Mesenchymal stem cell (in vitro differentiated cells and primary cell): ENCODE data around the gene SLFN14.
"Not testable (repeated sequence)": the region's sequence is repeated elsewhere in the genome, so short reads cannot be mapped to it uniquely, and the experiment has no call there.

Experiments
- DNase-seq: peaks from one replicate; pipeline ENCODE4 v3.0.0-alpha.2; 2013
- H2AFZ ChIP-seq: one replicate; pipeline ENCODE4 v1.6.1; 2013; ENCODE audit warnings: low read depth, mild to moderate bottlenecking, control low read depth, inconsistent platforms, low read length, moderate library complexity
- H2AK5ac ChIP-seq: 2 replicates; pipeline ENCODE4 v1.6.1; 2013; ENCODE audit warnings: low read length, moderate library complexity, mild to moderate bottlenecking, inconsistent platforms; ENCODE audit not compliant: severe bottlenecking
- H2BK120ac ChIP-seq: one replicate; pipeline ENCODE4 v1.6.1; 2013; ENCODE audit warnings: low read depth, mild to moderate bottlenecking, inconsistent platforms, low read length, moderate library complexity
- H2BK12ac ChIP-seq, 2 experiments: one replicate each; pipeline ENCODE4 v1.6.1; 2013; ENCODE audit warnings: inconsistent platforms in 2 of 2, low read length in 2 of 2, mild to moderate bottlenecking in 2 of 2, moderate library complexity in 2 of 2, control low read depth in 1 of 2
- H2BK15ac ChIP-seq: one replicate; pipeline ENCODE4 v1.6.1; 2013; ENCODE audit warnings: mild to moderate bottlenecking, low read depth, inconsistent platforms; ENCODE audit not compliant: poor library complexity, severe bottlenecking
- H2BK5ac ChIP-seq: 2 replicates; pipeline ENCODE4 v1.6.1; 2013; ENCODE audit warnings: low read depth, mild to moderate bottlenecking, low read length, control low read depth, inconsistent platforms; ENCODE audit not compliant: poor library complexity, severe bottlenecking
- H3K14ac ChIP-seq, 2 experiments: one replicate each; pipeline ENCODE4 v1.6.1; 2013; ENCODE audit warnings: inconsistent platforms in 2 of 2, low read length in 2 of 2, control low read depth in 1 of 2, mild to moderate bottlenecking in 1 of 2, moderate library complexity in 1 of 2
- H3K18ac ChIP-seq, 2 experiments: one replicate each; pipeline ENCODE4 v1.6.1; 2013; ENCODE audit warnings: inconsistent platforms in 2 of 2, low read length in 2 of 2, control low read depth in 1 of 2, low read depth in 1 of 2, mild to moderate bottlenecking in 1 of 2
- H3K23ac ChIP-seq, 2 experiments: one replicate each; pipeline ENCODE4 v1.6.1; 2013; ENCODE audit warnings: inconsistent platforms in 2 of 2, low read length in 2 of 2, mild to moderate bottlenecking in 2 of 2, moderate library complexity in 2 of 2, control low read depth in 1 of 2
- H3K27ac ChIP-seq: 2 replicates; pipeline ENCODE4 v1.5.1; 2013; ENCODE audit warnings: mild to moderate bottlenecking, moderate library complexity, low read length, control low read depth, inconsistent platforms; ENCODE audit not compliant: poor library complexity, severe bottlenecking
- H3K27me3 ChIP-seq, 2 experiments: 2 replicates each; pipeline versions ENCODE4 v1.6.1 to v1.7.0; 2013; ENCODE audit warnings: low read length in 2 of 2, mild to moderate bottlenecking in 2 of 2, moderate library complexity in 2 of 2, control low read depth in 1 of 2, inconsistent platforms in 1 of 2; ENCODE audit not compliant: control insufficient read depth in 1 of 2, insufficient read depth in 1 of 2
- H3K36me3 ChIP-seq, 2 experiments: 2 replicates each; pipeline versions ENCODE4 v1.6.1 to v1.7.0; 2013; ENCODE audit warnings: low read length in 2 of 2, control low read depth in 1 of 2, inconsistent platforms in 1 of 2, low read depth in 1 of 2, mild to moderate bottlenecking in 1 of 2; ENCODE audit not compliant: insufficient read depth in 2 of 2, control insufficient read depth in 1 of 2
- H3K4ac ChIP-seq, 2 experiments: one replicate each; pipeline ENCODE4 v1.6.1; 2013; ENCODE audit warnings: inconsistent platforms in 2 of 2, low read length in 2 of 2, mild to moderate bottlenecking in 2 of 2, moderate library complexity in 2 of 2, control low read depth in 1 of 2, low read depth in 1 of 2
- H3K4me1 ChIP-seq: 2 replicates; pipeline ENCODE4 v1.6.1; 2013; ENCODE audit warnings: low read depth, low read length, control low read depth; ENCODE audit not compliant: control insufficient read depth, insufficient read depth
- H3K4me2 ChIP-seq: 2 replicates; pipeline ENCODE4 v1.6.1; 2013; ENCODE audit warnings: low read length, mild to moderate bottlenecking, inconsistent platforms; ENCODE audit not compliant: poor library complexity, severe bottlenecking
- H3K4me3 ChIP-seq, 2 experiments: 2 replicates each; pipeline versions ENCODE4 v1.5.1 to v1.7.0; 2013; ENCODE audit warnings: low read length in 2 of 2, mild to moderate bottlenecking in 2 of 2, control low read depth in 1 of 2, low read depth in 1 of 2; ENCODE audit not compliant: insufficient read depth in 1 of 2
- H3K79me1 ChIP-seq: replicated peaks from 2 replicates; pipeline ENCODE4 v1.6.1; 2013; ENCODE audit warnings: mild to moderate bottlenecking, control low read depth, low read length, inconsistent platforms; ENCODE audit not compliant: poor library complexity, severe bottlenecking
- H3K9ac ChIP-seq: 2 replicates; pipeline ENCODE4 v1.7.0; 2013; ENCODE audit warnings: mild to moderate bottlenecking, low read length, moderate library complexity
- H3K9me3 ChIP-seq: 2 replicates; pipeline ENCODE4 v1.7.0; 2013; ENCODE audit warnings: mild to moderate bottlenecking, low read length; ENCODE audit not compliant: control insufficient read depth
- H4K8ac ChIP-seq: one replicate; pipeline ENCODE4 v1.6.1; 2013; ENCODE audit warnings: inconsistent platforms, mild to moderate bottlenecking, low read length, moderate library complexity
- H4K91ac ChIP-seq: one replicate; pipeline ENCODE4 v1.6.1; 2013; ENCODE audit warnings: mild to moderate bottlenecking, low read length, inconsistent platforms
- WGBS: methylation state at CpG from one replicate; pipeline ENCODE4 v1.1.7; 2013; ENCODE audit warnings: mixed read lengths; 5-methylcytosine and 5-hydroxymethylcytosine counted together

SLFN14 gene

DNA sequence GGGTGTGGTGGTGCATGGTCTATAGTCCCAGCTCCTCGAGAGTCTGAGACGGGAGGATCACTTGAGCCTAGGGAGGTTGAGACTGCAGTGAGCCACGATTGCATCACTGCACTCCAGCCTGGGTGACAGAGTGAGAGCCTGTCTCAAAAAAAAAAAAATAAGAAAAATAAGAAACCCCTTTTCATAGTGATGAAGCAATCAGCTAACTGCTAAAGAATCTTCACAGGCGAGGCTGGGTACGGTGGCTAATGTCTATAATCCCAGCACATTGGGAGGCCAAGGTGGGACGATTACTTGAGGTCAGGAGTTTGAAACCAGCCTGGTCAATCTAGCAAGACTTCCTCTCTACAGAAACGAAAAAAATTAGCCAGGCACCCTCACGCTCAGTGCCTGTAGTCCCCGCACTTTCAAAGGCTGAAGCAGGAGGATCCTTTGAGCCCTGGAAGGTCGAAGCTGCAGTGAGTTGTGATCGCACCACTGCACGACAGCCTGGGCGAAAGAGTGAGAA is 23.9 kb downstream of the SLFN14 start:
- H3K4ac ChIP-seq, result no peak overlapping the region
- no peak overlapping the region for H3K18ac ChIP-seq
- no peak overlapping the region for H2AK5ac ChIP-seq
- no peak overlapping the region for H3K9ac ChIP-seq
- DNase-seq, result no peak
- H3K27me3 ChIP-seq, result peaks cover 0 to 9% of the 10 kb centered on the region in 2 experiments
- no peak overlapping the region for H3K4me3 ChIP-seq
- no peak overlapping the region for H3K27ac ChIP-seq
- no peaks in the 10 kb centered on the region for H3K79me1 ChIP-seq
- no peak overlapping the region for H2BK5ac ChIP-seq
- no peak overlapping the region for H4K91ac ChIP-seq
- H3K23ac ChIP-seq, result no peak overlapping the region
- H3K4me2 ChIP-seq, result no peak overlapping the region
- no peaks in the 10 kb centered on the region for H3K36me3 ChIP-seq
- H4K8ac ChIP-seq, result no peak overlapping the region
- no peak overlapping the region for H2BK15ac ChIP-seq
- WGBS, result 76% methylated on average over 13 of the region's 13 CpGs
- no peak overlapping the region for H2BK12ac ChIP-seq
- H2BK120ac ChIP-seq, result no peak overlapping the region
- H2AFZ ChIP-seq, result no peak overlapping the region
- H3K4me1 ChIP-seq, result no peaks in the 10 kb centered on the region
- H3K14ac ChIP-seq, result no peak overlapping the region
- no peaks in the 10 kb centered on the region for H3K9me3 ChIP-seq

- not testable (repeated sequence) for H3K9me3 ChIP-seq, H3K79me1 ChIP-seq, H4K8ac ChIP-seq, H3K27me3 ChIP-seq, H3K23ac ChIP-seq, H3K4me1 ChIP-seq, H2AK5ac ChIP-seq, H2BK120ac ChIP-seq, H2BK5ac ChIP-seq, DNase-seq, H2BK15ac ChIP-seq, H3K14ac ChIP-seq, H3K27ac ChIP-seq, H4K91ac ChIP-seq, H3K4ac ChIP-seq, H3K36me3 ChIP-seq, H2AFZ ChIP-seq, H2BK12ac ChIP-seq, H3K4me2 ChIP-seq, H3K18ac ChIP-seq, H3K4me3 ChIP-seq, H3K9ac ChIP-seq
- WGBS, result 87% methylated on average over 7 of the region's 9 CpGs
Observed at GRCh38 chr17:35535406-35535805, 25.2 kb downstream of the SLFN14 start.

GRCh38 chr17:35534576-35535093 is 26.0 kb downstream of the SLFN14 start:
- Histone ChIP-seq H2AFZ (no peak overlapping the region), H3K4me2 (no peak overlapping the region), H3K14ac (no peak overlapping the region), H3K27me3 (peaks cover 0 to 9% of the 10 kb centered on the region in 2 experiments), H2BK120ac (no peak overlapping the region), H3K23ac (no peak overlapping the region), H2BK5ac (no peak overlapping the region), H4K8ac (no peak overlapping the region), H3K27ac (no peak overlapping the region), H2BK12ac (no peak overlapping the region), H3K4me1 (no peaks in the 10 kb centered on the region), H3K9me3 (no peaks in the 10 kb centered on the region), H3K79me1 (no peaks in the 10 kb centered on the region), H2AK5ac (no peak overlapping the region), H3K4me3 (no peak overlapping the region), H3K36me3 (no peaks in the 10 kb centered on the region), H3K4ac (no peak overlapping the region), H3K18ac (no peak overlapping the region), H4K91ac (no peak overlapping the region), H3K9ac (no peak overlapping the region), H2BK15ac (no peak overlapping the region)
- no peak for DNase-seq
- no CpG with 5 or more reads among the region's 3 CpGs for WGBS

DNA sequence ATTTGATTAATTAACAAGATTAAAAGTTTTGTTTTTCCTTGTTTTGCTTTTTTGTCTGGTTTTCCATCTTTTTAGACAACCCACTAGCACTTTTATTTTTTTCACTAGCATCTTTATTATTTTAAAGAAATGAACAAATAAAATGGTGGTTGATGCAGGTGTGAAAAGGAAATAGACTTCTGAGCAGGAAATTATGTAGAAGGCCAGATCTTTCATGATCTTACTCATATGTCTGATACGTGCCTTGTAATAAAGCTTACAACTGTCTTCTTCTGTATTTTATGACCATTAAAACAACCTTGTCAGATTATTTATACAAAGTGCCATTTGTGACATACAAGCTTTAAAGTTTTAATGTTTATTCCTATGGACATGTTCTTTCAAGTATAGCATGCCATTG is 29.5 kb downstream of the SLFN14 start:
- Histone ChIP-seq H3K14ac (no peak overlapping the region), H3K36me3 (no peaks in the 10 kb centered on the region), H2AK5ac (no peak overlapping the region), H4K8ac (no peak overlapping the region), H3K4me1 (no peaks in the 10 kb centered on the region), H3K27ac (no peak overlapping the region), H3K79me1 (no peaks in the 10 kb centered on the region), H2BK12ac (no peak overlapping the region), H2BK120ac (no peak overlapping the region), H3K4me3 (no peak overlapping the region), H2BK15ac (no peak overlapping the region), H3K27me3 (no peaks in the 10 kb centered on the region), H2AFZ (no peak overlapping the region), H3K4me2 (no peak overlapping the region), H3K9me3 (no peaks in the 10 kb centered on the region), H3K23ac (no peak overlapping the region), H2BK5ac (no peak overlapping the region), H4K91ac (no peak overlapping the region), H3K18ac (no peak overlapping the region), H3K4ac (no peak overlapping the region), H3K9ac (no peak overlapping the region)
- 57% methylated on average over 1 of the region's 1 CpG for WGBS
- DNase-seq, result no peak
